Stimulated activated CD8-positive, alpha-beta memory T cell treated with anti-CD3 and anti-CD28 coated beads, Interleukin-7, amount 100 ng/mL, for 1 hour (primary cell): ENCODE data around the gene EMC9.
"Not testable (repeated sequence)": the region's sequence is repeated elsewhere in the genome, so short reads cannot be mapped to it uniquely, and the experiment has no call there.

ENCODE experiments used
- DNase-seq, 2 donors: peaks; one replicate each; pipeline ENCODE4 v3.0.0-alpha.2; 2020; ENCODE audit warnings: low read depth in 2 of 2

Gene EMC9

DNA sequence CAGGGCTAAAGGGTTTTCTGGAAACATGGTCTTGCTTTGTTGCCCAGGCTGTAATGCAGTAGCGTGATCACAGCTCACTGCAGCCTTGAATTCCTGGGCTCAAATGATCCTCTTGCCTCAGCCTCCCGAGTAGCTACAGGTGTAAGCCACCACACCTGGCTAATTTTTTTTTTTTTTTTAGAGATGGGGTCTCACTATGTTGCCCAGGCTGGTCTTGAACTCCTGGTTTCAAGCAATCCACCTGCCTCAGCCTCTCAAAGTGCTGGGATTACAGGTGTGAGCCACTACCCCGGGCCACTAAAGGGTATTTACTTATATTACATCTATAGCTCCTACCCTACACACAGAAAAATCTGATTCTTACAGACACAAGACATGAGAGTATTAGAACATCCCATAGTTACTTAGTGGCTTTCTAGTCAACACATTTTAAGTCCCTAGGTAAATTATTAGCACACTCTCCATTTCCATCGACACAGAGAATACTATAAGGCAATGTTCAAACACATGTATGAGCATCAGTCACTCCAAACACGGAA, 33.0 kb downstream of the EMC9 start:
- no peak for DNase-seq

DNA sequence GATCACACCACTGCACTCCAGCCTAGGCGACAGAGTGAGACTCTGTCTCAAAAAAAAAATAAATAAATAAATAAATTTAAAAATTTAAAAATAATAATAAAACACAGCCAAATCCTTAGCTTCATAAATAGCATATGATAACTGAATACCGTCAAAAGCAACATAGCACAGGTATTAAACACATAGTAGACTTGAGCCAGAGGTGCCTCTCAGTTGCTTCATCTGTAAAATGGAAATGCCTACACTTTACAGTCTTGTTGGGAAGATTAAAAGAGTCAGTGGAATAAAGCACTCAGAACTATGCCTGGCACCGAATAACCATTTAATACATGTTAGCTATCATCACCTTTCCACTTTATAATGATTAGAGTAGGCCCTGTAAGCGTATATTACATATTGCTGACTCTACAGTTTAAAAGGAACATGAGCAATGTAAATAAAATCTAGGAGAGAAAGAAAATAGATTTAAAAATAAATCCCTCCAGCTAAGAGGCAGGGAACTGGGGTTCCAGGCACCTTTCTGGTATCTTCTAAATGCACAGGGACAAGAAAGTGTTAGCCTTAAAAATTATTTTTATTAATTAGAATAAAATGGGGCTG, 34.6 kb downstream of the EMC9 start:
- no peak for DNase-seq

- not testable (repeated sequence) for DNase-seq
These were observed 35.7 kb downstream of the EMC9 start for GRCh38 chr14:24105609-24106239.

DNA sequence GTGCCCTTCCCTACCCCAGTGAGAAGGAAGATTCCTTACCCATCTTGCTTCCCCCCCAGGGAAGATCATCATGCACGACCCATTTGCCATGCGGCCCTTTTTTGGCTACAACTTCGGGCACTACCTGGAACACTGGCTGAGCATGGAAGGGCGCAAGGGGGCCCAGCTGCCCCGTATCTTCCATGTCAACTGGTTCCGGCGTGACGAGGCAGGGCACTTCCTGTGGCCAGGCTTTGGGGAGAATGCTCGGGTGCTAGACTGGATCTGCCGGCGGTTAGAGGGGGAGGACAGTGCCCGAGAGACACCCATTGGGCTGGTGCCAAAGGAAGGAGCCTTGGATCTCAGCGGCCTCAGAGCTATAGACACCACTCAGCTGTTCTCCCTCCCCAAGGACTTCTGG, 37.9 kb downstream of the EMC9 start:
- DNase-seq: no peak

- DNase-seq: no peak
These were observed 38.9 kb downstream of the EMC9 start for GRCh38 chr14:24102357-24103048.

DNA sequence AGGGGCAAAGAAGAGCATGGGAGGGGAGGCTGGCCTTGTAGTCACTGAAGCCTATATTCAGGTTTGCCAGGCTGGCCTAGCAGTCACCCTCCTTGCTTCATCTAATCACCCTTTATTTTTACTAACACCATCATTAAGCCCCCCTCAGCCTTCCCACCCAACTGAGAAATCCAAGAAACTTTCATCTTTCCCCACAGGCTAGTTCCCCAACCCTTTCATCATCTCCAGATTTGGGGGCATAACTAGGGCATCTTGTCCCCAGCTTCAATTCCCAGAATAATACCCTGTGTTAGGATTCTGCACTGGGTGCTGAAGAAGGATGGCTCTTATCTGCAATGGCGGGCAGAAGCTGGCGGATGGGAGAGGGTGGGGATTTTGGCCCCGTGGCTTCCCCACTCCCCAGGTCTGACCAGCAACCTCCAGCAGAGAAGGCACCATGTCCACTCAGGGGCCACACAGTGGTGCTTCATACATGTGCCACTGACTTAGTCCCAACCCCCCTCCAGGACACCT, 40.4 kb downstream of the EMC9 start:
- DNase-seq: no peak

GRCh38 chr14:24100197-24100981, 41.0 kb downstream of the EMC9 start:
- no peak for DNase-seq

DNA sequence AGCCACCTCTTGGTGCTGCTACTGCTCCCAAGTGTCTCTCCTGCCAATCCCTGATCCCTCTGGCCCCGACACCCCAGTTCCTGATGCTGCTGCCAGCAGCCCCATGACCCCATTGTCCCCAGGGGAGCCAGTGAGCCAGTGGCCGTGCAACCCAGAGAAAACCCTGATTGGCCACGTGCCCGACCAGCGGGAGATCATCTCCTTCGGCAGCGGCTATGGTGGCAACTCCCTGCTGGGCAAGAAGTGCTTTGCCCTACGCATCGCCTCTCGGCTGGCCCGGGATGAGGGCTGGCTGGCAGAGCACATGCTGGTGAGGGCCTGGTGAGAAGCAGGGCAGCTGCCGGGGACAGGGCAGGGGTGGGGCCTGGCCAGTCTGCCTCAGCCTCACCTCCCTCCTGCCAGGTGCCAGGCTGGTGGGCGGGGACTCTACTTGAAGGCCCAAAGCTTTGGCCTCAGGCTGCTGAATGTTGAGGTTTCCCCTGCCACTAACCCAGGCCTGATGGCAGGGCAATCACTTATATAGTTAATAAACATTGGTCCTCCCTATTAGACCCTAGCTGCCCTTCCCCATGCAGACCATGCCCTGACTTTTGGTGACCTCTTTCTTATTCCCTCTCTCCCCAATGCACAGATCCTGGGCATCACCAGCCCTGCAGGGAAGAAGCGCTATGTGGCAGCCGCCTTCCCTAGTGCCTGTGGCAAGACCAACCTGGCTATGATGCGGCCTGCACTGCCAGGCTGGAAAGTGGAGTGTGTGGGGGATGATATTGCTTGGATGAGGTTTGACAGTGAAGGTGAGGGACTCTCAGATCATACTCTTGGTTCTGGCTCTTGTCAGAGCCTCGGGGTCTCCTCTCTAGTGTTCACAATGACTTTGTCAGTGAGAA, 42.2 kb downstream of the EMC9 start:
- no peak for DNase-seq

- no peak for DNase-seq
These were observed 43.0 kb downstream of the EMC9 start for GRCh38 chr14:24098229-24098926.

DNA sequence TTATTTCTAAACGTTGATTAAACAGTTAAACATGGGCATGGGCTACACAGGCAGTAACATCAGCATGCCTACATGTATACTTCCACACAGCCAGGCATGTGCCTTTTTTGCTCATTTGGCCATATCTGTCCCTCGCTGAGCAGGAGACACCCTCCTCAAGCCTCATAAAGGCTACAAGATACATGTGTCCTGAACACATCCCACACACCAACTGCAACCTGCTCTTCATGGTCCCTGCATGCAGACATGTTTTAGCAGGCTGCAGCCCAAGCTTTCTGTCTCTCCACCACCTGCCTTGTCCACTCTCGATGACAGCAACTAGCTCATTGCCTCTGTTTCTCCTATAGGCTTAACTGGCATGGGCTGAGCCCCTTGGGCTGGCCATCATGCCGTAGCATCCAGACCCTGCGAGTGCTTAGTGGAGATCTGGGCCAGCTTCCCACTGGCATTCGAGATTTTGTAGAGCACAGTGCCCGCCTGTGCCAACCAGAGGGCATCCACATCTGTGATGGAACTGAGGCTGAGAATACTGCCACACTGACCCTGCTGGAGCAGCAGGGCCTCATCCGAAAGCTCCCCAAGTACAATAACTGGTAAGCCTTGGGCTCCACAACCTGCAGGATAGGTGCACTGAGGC, 44.7 kb downstream of the EMC9 start:
- no peak for DNase-seq

GRCh38 chr14:24095271-24096068, 45.9 kb downstream of the EMC9 start:
- DNase-seq: no peak

DNA sequence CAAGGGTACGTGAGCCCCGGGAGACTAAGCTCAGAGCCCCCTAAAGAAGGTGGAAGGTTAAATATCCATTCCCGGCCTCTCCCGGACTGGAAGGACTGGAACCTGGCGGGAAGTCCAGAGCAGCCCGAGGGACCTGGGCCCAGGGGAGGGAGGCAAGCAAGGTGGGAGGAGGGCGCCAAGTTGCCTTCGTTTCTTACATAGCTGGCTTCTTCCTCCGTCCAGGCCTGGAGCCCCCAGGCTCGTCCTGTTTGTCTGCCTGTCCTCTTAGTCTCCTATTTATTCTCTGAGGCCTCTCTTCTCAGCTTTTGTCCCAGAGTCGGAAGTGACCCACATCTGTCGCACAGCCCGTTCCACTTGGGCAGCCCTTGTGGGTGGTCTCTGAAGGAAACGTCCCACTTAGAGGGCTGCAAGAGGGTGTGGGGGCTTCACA, 46.5 kb downstream of the EMC9 start:
- no peak for DNase-seq

- peak; percentile 47 to 51 for DNase-seq
These were observed 47.2 kb downstream of the EMC9 start, which contains the start of gene PCK2 for GRCh38 chr14:24093901-24094840. Gene PCK2, plus strand, starts transcription at chr14:24094311. Its CDS starts 95 bp downstream, at chr14:24094406.

GRCh38 chr14:24093207-24093900, 48.0 kb downstream of the EMC9 start:
- no peak for DNase-seq

DNA sequence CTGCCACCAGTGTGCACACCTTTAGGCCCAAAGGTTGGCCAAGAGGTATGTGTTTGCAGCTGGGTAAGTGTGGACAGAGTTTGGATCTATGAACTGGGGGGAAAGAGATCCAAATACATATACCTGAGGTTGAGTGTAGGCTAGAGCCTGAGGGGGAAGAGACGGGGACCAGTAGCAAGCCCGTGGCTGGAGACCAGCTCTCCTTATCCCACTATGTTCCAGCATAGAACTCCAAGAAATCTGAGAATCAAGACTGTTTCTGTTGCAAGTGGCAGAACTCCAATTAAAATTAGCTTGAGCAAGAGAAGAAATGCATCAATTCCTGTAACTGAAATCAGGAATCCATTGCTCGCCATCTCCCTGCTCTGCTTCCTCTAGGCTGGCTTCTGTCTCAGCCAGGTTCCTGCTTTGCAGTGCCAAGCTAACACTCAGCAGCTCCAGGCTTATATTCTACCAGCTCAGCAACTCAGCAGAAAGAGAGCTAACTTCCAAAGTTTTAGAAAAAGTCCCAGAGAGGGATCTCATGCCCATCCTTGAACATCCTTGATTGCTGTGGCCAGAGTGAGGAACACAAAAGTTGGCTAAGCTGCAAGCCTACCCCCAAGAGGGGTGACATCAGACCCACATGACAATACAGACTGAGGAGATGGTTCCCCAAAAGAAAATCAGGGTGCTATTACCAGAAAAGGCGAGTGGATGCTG, 48.7 kb downstream of the EMC9 start:
- DNase-seq: no peak

DNA sequence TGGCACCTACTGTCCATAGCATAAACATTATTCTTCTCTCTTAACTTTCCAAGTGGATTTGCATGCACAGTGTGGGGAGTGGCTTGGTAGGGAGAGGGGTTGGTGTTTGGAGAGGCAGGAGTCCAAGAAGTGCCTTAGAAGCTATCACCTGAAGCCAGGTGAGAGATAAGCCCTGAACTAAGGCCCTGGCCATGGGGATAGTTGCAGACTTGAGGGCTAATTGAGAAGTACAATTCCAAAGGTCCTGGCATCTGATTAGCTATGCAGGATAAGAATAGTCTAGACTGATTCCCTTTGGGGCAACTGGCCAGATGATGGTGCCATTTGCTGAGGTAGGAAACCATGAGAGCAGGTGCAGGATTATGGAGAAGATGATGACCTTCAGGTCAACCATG, 49.3 kb downstream of the EMC9 start:
- DNase-seq: no peak
